Cardiac septum (tissue), 1 donor: ENCODE results near the gene CPT1B. TPM values are rescaled to one million over a fixed set of nuclear protein-coding genes. Genes with fewer than 3 reads are reported as not detected.

Experiments
- DNase-seq: peaks from one replicate; pipeline ENCODE4 v3.0.0-alpha.2; 2020; ENCODE audit warnings: low spot score
- intact Hi-C: fragments of 100-400 bp; cut with DNase I; formaldehyde crosslinking; loops from one replicate; pipeline ENCODE4 v1.14.0; 2022
- total RNA-seq: library from RNA; stranded (reverse); fragmentation: NEBNext Ultra II Directional; extraction: Animal tissue kit (Norgen Biotek cat#: 25700); gene quantifications from one replicate; pipeline ENCODE4 v1.2.1, GENCODE V29; 2021
- donor health status: DM: no; HTN: no; CAD: no.

The CPT1B gene
- total RNA-seq, 1 donor from 2014 or later, result 253 TPM

DNA sequence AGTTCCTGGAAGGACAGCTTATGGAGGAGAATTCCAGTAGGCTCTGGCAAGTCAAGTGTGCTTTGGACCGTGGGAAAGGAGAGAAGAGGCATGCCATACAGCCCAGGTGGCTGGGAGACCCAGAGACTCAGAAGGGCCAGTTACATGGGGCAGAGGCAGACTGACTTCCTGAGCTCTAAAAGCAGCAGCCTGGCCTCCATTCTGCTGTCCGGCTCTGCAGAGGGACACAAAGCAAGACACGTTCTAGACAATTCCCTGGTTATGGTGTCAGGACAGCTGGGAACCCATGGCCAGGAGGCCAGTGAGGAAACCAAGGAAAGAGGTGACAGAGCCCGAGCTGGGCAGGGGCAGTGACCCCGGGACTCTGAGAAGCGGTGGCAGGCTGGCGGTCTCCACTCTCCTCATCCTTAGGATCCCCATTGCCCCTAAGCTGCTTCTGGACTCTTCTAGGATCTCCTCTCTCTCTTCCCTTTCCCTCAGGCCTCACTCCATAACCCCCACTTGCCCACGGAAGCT is 2.7 kb downstream of the CPT1B start:
- intact Hi-C loops, result no loop called here
- DNase-seq, result no peak

DNA sequence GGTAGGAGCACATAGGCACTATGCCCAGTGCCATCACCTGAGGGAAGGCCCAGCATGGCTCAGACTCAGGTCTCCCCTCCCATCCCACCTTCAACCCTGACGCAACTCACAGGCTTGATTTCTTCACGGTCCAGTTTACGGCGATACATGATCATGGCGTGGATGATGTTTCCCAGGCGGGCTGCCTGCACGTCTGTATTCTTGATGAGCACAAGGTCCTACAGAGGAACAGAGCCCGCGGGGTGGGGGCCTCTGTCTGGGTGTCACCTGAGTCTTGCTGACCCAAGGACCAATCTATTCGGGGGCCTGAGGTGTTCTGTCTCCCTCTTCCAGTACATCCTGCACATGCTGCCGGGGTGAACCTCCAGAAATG is 3.9 kb downstream of the CPT1B start:
- intact Hi-C loops, result no loop called here
- no peak for DNase-seq

- intact Hi-C loops, result no loop called here
- DNase-seq, result no peak
These were observed 4.5 kb downstream of the CPT1B start for GRCh38 chr22:50573491-50574382.

DNA sequence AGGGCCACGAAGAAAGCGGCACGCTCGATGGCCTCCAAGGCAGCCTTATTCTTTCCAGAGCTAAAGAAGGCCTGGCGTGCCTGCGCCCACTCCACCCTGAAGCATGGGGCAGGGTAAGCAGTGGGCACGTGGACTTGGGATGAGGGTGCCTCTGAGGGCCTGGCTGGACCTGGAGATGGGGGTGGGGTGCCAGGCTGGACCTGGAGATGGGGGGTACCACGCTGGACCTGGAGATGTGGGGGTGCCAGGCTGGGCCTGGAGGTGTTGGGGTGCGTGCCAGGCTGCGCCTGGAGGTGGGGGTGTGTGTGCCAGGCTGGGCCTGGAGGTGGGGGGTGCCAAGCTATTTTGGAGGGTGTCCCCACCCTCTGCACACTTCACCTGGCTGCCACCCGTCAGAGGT is 5.3 kb downstream of the CPT1B start:
- intact Hi-C loops, result no loop called here

GRCh38 chr22:50571264-50572175 is 6.7 kb downstream of the CPT1B start:
- no peak for DNase-seq
- intact Hi-C loops, result no loop called here

More for the DNA sequence above, 5.3 kb downstream of the CPT1B start:
- no peak for DNase-seq

- intact Hi-C loops, result no loop called here
- no peak for DNase-seq
These were observed 7.4 kb downstream of the CPT1B start for GRCh38 chr22:50570861-50571260.

DNA sequence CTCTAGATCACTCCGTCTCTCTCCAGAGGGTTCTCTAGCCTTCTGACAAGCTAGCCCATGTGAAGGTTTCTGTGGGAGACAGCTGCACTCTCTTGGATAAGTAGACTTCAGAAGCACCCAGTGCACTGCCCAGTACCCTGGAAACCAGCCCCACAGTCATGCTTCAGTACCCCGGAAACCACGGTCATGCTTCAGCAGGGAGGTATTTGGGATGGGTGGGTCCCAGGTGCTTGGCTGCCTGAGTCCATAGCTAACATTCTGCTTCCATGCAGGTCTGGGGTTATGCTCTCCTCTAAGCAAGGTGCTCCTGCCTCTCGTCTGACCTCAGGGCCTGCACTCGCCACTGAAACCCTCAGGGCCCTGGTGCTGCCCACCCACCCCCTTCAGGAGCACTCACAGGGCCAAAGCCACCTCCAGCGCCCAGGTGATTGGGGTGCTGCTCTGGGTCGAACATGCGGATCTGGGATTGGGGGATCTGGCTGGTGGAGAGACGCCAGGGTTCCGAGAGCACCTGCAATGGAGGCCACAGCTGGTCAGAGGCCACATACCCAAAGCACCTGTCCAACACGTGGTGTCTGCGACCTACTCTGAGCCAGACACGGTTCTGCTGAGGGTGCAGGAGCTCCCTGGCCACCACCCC is 8.2 kb downstream of the CPT1B start:
- no peak for DNase-seq
- intact Hi-C loops, result no loop called here

GRCh38 chr22:50569041-50569459 is 9.2 kb downstream of the CPT1B start:
- intact Hi-C loops, result no loop called here

DNA sequence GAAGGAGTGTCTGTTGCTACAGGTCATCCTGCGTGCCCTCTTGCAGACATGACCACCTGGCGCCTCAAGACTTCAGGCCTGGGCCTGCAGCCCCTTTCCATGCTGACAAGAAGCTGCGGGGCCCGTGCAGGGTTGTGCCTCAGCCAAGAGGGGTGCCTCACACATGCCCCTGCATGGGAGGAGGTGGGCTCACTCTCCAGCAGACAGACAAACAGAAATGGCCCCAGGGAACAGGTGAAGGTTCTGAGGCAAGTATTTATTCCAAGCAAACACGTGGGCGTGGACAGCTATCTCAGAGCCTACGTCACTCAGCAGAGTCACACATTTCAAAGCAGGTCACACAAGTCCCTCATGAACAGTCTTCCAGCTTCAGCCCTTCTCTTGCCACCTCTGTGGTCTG is 9.6 kb downstream of the CPT1B start:
- DNase-seq, result no peak
- intact Hi-C loops, result no loop called here

More at GRCh38 chr22:50569041-50569459, 9.2 kb downstream of the CPT1B start:
- no peak for DNase-seq

DNA sequence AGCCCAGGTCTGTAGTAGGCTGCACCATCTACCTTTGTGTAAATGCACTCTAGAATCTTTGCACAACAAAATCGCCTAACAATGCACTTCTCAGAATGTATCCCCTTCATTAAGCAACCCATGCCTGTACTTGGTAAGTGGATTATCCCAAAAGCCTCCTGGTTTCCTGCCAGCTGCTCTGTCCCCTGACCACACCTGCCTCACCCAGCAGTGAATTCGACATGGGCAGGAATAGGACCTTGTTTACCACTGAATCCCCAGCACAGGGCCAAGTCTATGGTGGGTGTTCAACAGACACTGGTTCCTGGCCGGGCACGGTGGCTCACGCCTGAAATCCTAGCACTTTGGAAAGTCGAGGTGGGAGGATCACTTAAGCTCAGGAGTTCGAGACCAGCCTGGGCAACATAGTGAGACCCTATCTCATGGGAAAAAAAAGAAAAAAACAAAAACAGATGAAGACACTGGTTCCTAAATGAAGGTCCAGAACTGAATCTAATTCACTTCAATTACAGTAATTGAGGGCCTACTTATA is 10.4 kb downstream of the CPT1B start:
- intact Hi-C loops, result no loop called here
- no peak for DNase-seq

GRCh38 chr22:50564289-50564688 is 13.9 kb downstream of the CPT1B start:
- no peak for DNase-seq
- intact Hi-C loops, result loop anchor here (5.0 kb wide), 1 partner anchor 37 kb away; the partner anchor contains the start of gene SCO2

DNA sequence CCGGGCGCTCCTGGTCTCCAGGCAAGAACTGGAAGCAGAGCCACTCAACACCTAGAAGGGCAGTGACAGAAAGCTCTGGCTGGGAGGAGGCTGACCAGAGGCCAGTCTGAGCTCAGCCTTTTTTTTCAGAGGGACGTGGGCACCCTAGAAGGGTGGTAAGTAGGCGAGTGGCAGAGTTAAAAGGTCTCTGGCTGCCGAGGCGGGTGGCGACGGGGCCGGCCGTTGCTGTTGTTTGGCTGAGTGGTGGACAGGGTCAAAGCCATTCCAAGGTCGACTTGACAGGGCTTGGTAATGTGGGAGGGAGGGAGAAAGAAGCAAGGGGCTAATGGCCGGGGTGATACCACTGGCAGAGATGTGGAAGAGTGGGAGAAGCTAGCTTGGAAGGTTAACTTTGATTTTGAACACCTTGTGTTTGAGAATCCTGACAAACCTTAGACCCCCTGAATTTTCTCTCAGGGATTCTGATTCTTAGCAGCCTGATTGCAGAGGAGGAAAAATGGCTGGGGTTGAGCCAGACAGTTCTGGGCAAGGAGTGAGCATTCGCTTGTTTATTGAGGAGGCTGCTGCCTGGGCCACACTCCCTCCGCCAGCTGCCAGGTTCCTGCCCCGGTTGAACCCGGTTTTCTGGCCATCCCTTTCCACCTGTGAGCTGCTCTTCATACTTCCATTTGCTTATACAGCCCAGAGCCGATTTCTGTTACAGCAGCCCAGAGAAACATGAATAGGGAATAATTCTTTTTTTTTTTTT is 14.6 kb downstream of the CPT1B start:
- DNase-seq, result no peak
- intact Hi-C loops, result loop anchor here (1.0 to 5.0 kb wide), 3 partner anchors 15 to 36 kb away; partner anchors contain the start of genes CHKB, CPT1B and SCO2

DNA sequence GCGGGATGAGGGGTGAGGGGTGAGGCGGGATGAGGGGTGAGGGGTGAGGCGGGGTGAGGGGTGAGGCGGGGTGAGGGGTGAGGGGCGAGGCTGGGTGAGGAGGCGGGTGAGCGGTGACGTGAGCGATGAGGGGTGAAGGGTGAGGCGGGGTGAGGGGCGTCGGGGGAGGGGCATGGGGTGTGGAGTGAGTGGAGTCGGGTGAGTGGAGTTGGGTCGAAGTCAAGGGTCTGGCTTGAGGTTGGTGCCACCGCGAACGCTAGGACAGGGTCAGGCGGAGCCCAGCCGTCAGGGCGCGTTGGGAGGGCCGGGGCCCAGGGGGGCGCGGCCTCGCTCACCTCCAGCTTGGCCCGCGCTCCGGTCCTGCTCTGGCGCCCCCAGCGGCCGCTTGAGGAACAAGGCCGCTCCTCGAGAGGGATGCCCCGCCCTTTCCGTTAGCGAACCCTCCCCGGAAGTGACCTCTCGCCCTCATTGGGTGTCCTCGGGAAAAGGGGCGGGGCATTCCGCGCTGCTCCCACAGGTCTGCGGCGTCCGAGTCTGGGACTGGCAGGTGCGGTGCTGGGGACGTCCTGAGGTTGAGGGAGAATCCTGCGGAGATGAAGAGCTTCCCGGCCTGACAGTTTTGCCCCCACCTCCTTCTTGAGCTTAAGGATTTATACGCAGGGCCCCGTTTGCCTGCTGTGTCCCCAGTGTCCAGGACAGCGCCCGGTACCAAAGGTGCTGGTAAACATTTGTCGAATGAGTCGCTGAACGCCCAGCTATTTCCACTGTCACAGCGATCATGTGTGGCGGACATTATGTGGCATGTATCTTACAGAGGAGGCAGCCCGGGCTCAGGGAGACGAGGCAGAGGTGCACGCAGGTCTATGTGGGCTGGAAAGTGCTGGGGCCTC is 15.5 kb downstream of the CPT1B start, which contains the start of gene SYCE3:
SYCE3 (minus strand) TSS at position 397 of the 890 bp plus-strand sequence. CDS start 6,514 bp downstream, outside the sequence.
- DNase-seq, result peak; percentile 100
- intact Hi-C loops, result loop anchor here (1.0 to 5.0 kb wide), 3 partner anchors 16 to 35 kb away; partner anchors contain the start of genes CHKB, CPT1B and SCO2

DNA sequence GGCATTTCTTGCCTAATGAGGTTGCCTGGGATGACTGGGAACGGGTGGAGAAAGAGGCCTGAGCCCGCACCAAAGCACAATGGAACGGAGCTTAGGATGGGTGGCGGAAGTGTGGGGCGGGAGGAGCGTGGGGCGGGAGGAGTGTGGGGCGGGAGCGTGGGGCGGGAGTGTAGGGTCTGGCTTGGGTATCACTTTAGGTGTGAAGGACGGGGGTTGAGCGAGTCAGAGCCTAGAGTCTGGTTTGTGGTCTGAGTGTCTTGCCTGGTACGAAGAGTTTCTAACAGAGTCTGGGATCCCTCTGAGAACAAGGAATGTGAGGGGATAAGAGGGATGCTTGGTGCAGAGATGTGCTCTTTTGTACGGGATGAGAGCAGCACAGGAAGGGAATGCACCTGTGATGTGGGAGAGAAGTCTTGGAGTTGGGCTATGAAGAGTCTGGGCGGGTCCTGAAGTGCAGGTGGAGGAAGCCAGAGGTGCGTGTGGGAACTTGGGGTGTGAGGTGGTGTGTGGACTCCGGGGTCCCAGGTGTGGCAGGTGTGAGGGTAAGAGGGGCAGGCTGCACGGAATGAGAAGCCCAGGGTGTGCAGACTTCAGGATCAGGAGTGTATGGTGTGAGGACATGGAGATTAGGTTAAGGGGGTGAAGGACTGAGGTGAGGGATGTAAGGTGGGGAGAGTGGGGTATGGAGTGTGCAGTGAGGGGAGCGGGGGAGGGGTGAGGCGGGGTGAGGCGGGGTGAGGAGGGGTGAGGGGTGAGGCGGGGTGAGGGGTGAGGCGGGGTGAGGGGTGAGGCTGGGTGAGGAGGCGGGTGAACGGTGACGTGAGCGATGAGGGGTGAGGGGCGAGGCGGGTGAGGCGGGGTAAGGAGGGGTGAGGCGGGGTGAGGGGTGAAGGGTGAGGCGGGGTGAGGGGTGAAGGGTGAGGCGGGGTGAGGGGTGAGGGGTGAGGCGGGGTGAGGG is 16.5 kb downstream of the CPT1B start:
- intact Hi-C loops, result loop anchor here (2.0 to 5.0 kb wide), 2 partner anchors 21 to 34 kb away; partner anchors contain the start of genes CHKB and SCO2
- DNase-seq, result no peak

DNA sequence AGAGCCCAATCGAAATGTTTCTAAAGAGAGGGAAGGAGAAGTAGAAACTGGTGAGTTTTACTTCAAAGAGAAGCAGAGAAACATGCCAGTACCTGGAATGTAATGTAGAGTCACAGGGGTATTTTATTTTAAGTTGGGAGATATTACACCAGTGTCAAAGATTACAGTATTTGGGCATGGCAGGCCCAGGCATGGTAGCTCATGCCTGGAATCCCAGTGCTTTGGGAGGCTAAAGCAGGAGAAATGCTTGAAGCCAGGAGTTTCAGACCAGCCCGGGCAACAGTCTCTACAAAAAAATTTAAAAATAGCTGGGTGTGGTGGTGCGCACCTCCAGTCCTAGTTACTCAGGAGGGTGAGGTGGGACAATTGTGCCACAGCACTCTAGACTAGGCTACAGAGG is 18.2 kb downstream of the CPT1B start:
- intact Hi-C loops, result loop anchor here (5.0 kb wide), 1 partner anchor 33 kb away; the partner anchor contains the start of gene SCO2
- DNase-seq, result no peak

- DNase-seq, result no peak
- intact Hi-C loops, result no loop called here
These were observed 21.5 kb downstream of the CPT1B start for GRCh38 chr22:50556703-50557102.
